GM20000 (cell line): Measurements from ENCODE around the gene LRMDA.

Source experiments
- DNase-seq: peaks from one replicate; pipeline ENCODE4 v3.0.0; 2012; ENCODE audit warnings: low spot score
- CTCF ChIP-seq: IDR thresholded peaks from 2 replicates; pipeline ENCODE4 v1.5.1; 2012; ENCODE audit warnings: mild to moderate bottlenecking, control low read depth; ENCODE audit errors: extremely low read depth, missing control alignments

The LRMDA gene

GRCh38 chr10:75736889-75737579, 305.6 kb downstream of the LRMDA start:
- no peak for TF ChIP-seq CTCF
- DNase-seq: no peak

- TF ChIP-seq CTCF: no peak
- DNase-seq: no peak
Observed at GRCh38 chr10:75737580-75737949, 306.1 kb downstream of the LRMDA start.

- no peak for DNase-seq
- TF ChIP-seq CTCF: no peak
Observed at GRCh38 chr10:75738924-75739323, 307.5 kb downstream of the LRMDA start.

- no peak for TF ChIP-seq CTCF
Observed at GRCh38 chr10:75739414-75740143, 308.2 kb downstream of the LRMDA start.

GRCh38 chr10:75740541-75740940, 309.1 kb downstream of the LRMDA start:
- TF ChIP-seq CTCF: no peak
- DNase-seq: no peak

More at GRCh38 chr10:75739414-75740143, 308.2 kb downstream of the LRMDA start:
- no peak for DNase-seq

GRCh38 chr10:75742355-75742754, 310.9 kb downstream of the LRMDA start:
- TF ChIP-seq CTCF: no peak
- DNase-seq: no peak

GRCh38 chr10:75743291-75743778, 311.9 kb downstream of the LRMDA start:
- no peak for TF ChIP-seq CTCF

More at GRCh38 chr10:75743291-75743778, 311.9 kb downstream of the LRMDA start:
- no peak for DNase-seq
